Suprapubic skin (tissue), 4 donors: Measurements from ENCODE around the gene AGO1. TPM values are rescaled to one million over a fixed set of nuclear protein-coding genes. Genes with fewer than 3 reads are reported as not detected.
A peak's percentile ranks its signal among the peaks of the same experiment; 100 is the strongest.

Experiments used
- DNase-seq, 2 donors: peaks; one replicate each; pipeline ENCODE4 v3.0.0-alpha.2; 2019; ENCODE audit warnings: low spot score in 2 of 2
- H3K27ac ChIP-seq: fragments of 200-600 bp; sonication (generic); one replicate; pipeline ENCODE4 v1.5.1; 2019
- H3K27me3 ChIP-seq: fragments of 200-600 bp; sonication (generic); one replicate; pipeline ENCODE4 v1.5.1; 2019
- H3K36me3 ChIP-seq: fragments of 200-600 bp; sonication (generic); one replicate; pipeline ENCODE4 v1.5.1; 2019
- H3K4me1 ChIP-seq: fragments of 200-600 bp; sonication (generic); one replicate; pipeline ENCODE4 v1.5.1; 2019
- H3K4me3 ChIP-seq: fragments of 200-600 bp; sonication (generic); one replicate; pipeline ENCODE4 v1.5.1; 2019; ENCODE audit warnings: mild to moderate bottlenecking
- H3K9me3 ChIP-seq: fragments of 200-600 bp; sonication (generic); one replicate; pipeline ENCODE4 v1.5.1; 2019
- CTCF ChIP-seq, 2 donors: fragments of 200-600 bp in 1 of 2; fragments of 450-650 bp in 1 of 2; sonication (generic) in 1 of 2; IDR thresholded peaks; one replicate each; pipeline ENCODE4 v1.5.1; 2016 to 2019; ENCODE audit warnings: antibody characterized with exemption in 2 of 2, mild to moderate bottlenecking in 1 of 2, moderate library complexity in 1 of 2
- EP300 ChIP-seq: sonication (generic); formaldehyde crosslinking; IDR thresholded peaks from one replicate; pipeline ENCODE4 v1.6.1; 2017; ENCODE audit warnings: antibody characterized with exemption
- POLR2A ChIP-seq, 2 donors: fragments of 450-650 bp; IDR thresholded peaks; one replicate each; pipeline ENCODE4 v1.6.1; 2017; ENCODE audit warnings: antibody characterized with exemption in 2 of 2, mild to moderate bottlenecking in 2 of 2, moderate library complexity in 2 of 2
- POLR2AphosphoS5 ChIP-seq, 3 donors: sonication (generic); formaldehyde crosslinking; IDR thresholded peaks; one replicate each; pipeline ENCODE4 v1.6.1; 2017; ENCODE audit warnings: antibody characterized with exemption in 3 of 3
- WGBS: methylation state at CpG from one replicate; pipeline ENCODE4 v1.1.5; 2018; 5-methylcytosine and 5-hydroxymethylcytosine counted together
- total RNA-seq, 4 donors: library from RNA; depleted of rRNA; stranded (reverse); fragments of >200 nt; gene quantifications; one replicate each; pipeline ENCODE4 v1.1.0, GENCODE V29; 2016

The AGO1 gene
- 10 to 100 TPM; 21.6 to 48.4 (median 35.4) TPM for total RNA-seq

- Histone ChIP-seq H3K27ac (peak within 1 kb of the TSS; percentile 64), H3K27me3 (no peaks in the 10 kb centered on the region), H3K36me3 (no peaks in the 10 kb centered on the region), H3K9me3 (no peaks in the 10 kb centered on the region), H3K4me1 (peaks cover 23% of the 10 kb centered on the region), H3K4me3 (peak within 1 kb of the TSS; percentile 93)
- WGBS = under 1% methylated on average over 20 of the region's 58 CpGs
- DNase-seq = peak; percentile 96
- TF ChIP-seq POLR2A (IDR thresholded peaks at IDR 0.05) (peak in 1 of 2 donors; percentile 64), EP300 (no peak), POLR2AphosphoS5 (IDR thresholded peaks at IDR 0.05) (peak in 2 of 3 donors; percentile 47 to 49), CTCF (IDR thresholded peaks at IDR 0.05) (peak; percentile 96 to 99)
These were observed at the start of gene AGO1 for GRCh38 chr1:35882945-35883634. Gene AGO1 (plus strand): TSS chr1:35883209. CDS start chr1:35883422, 213 bp downstream.

- no peak for TF ChIP-seq POLR2AphosphoS5 (IDR thresholded peaks at IDR 0.05)
- no peak for TF ChIP-seq POLR2A (IDR thresholded peaks at IDR 0.05)
- TF ChIP-seq EP300 = no peak
- no peak for TF ChIP-seq CTCF (IDR thresholded peaks at IDR 0.05)
- Histone ChIP-seq H3K27me3 (no peaks in the 10 kb centered on the region), H3K9me3 (no peaks in the 10 kb centered on the region), H3K4me3 (no peak overlapping the region), H3K27ac (no peak overlapping the region), H3K4me1 (peaks cover 6% of the 10 kb centered on the region), H3K36me3 (peaks cover 81% of the 10 kb centered on the region)
- WGBS = 85% methylated on average over 2 of the region's 2 CpGs
- no peak for DNase-seq
These were observed 49.6 kb upstream of the AGO1 start for GRCh38 chr1:35833395-35833794.

- TF ChIP-seq POLR2A (IDR thresholded peaks at IDR 0.05) (no peak), CTCF (IDR thresholded peaks at IDR 0.05) (no peak), EP300 (no peak), POLR2AphosphoS5 (IDR thresholded peaks at IDR 0.05) (no peak)
- 93% methylated on average over 2 of the region's 2 CpGs for WGBS
- Histone ChIP-seq H3K36me3 (peaks cover 81% of the 10 kb centered on the region), H3K9me3 (no peaks in the 10 kb centered on the region), H3K4me1 (peaks cover 6% of the 10 kb centered on the region), H3K4me3 (no peak overlapping the region), H3K27ac (no peak overlapping the region), H3K27me3 (no peaks in the 10 kb centered on the region)
- no peak for DNase-seq
These were observed 48.8 kb upstream of the AGO1 start for GRCh38 chr1:35834218-35834617.

- Histone ChIP-seq H3K4me1 (peaks cover 6% of the 10 kb centered on the region), H3K36me3 (peaks cover 86% of the 10 kb centered on the region), H3K27ac (no peak overlapping the region), H3K9me3 (no peaks in the 10 kb centered on the region), H3K27me3 (no peaks in the 10 kb centered on the region), H3K4me3 (no peak overlapping the region)
- TF ChIP-seq EP300 (no peak), POLR2AphosphoS5 (IDR thresholded peaks at IDR 0.05) (no peak), CTCF (IDR thresholded peaks at IDR 0.05) (no peak), POLR2A (IDR thresholded peaks at IDR 0.05) (no peak)
- 32% methylated on average over 2 of the region's 2 CpGs for WGBS
- DNase-seq = no peak
These were observed 47.6 kb upstream of the AGO1 start for GRCh38 chr1:35835398-35835797.

GRCh38 chr1:35836734-35837133 is 46.3 kb upstream of the AGO1 start:
- Histone ChIP-seq H3K27me3 (no peaks in the 10 kb centered on the region), H3K4me1 (peaks cover 6% of the 10 kb centered on the region), H3K27ac (no peak overlapping the region), H3K36me3 (peaks cover 86% of the 10 kb centered on the region), H3K9me3 (no peaks in the 10 kb centered on the region), H3K4me3 (no peak overlapping the region)
- DNase-seq = no peak
- WGBS = 100% methylated on average over 1 of the region's 1 CpG
- no peak for TF ChIP-seq POLR2A (IDR thresholded peaks at IDR 0.05)
- TF ChIP-seq CTCF (IDR thresholded peaks at IDR 0.05) = no peak
- no peak for TF ChIP-seq EP300
- TF ChIP-seq POLR2AphosphoS5 (IDR thresholded peaks at IDR 0.05) = no peak
